Measurements from ENCODE around the gene ALG2. TPM values are rescaled to one million over a fixed set of nuclear protein-coding genes. Genes with fewer than 3 reads are reported as not detected.

Gene ALG2
- total and polyA plus RNA-seq, 2 of the 4 experiments (the other 2 are of a cell fraction): 36.4 to 38.4 TPM

GRCh38 chr9:99259231-99259918 is 37.6 kb upstream of the ALG2 start:
- ATAC-seq (ENCODE audit: low read depth) (peak; percentile 68), DNase-seq (no peak)
- WGBS, 2 experiments (ENCODE audit: extremely low coverage in 2 of 2, insufficient read length in 1 of 2): 10% methylated on average over 22 of the region's 27 CpGs; no CpG with 5 or more reads in 1 of the 2 experiments
- peak overlapping the region; percentile 8; the same call in 1 of the 2 replicates for H3K9ac ChIP-seq (ENCODE audit: low read depth, low read length)
- dilution Hi-C loops (cut with HindIII; ENCODE audit: low sequenced_read_pairs, unreplicated experiment): no loop called here
- H3K23ac ChIP-seq (ENCODE audit: low read depth, low read length): peak overlapping the region; percentile 13; the same call in 1 of the 2 replicates
- H2BK20ac ChIP-seq (ENCODE audit: low read depth, low read length): no peak overlapping the region
- H3K9me3 ChIP-seq (ENCODE audit: control insufficient read depth, insufficient read depth, low read length): no peaks in the 10 kb centered on the region
- no peak overlapping the region for H4K91ac ChIP-seq (ENCODE audit: insufficient read depth, low read depth, low read length)
- peak overlapping the region; percentile 29; the same call in 1 of the 2 replicates for H3K14ac ChIP-seq (replicated peaks; ENCODE audit: low read depth, low read length)
- POLR2A ChIA-PET (ENCODE audit: unreplicated experiment): no interaction called here
- H4K5ac ChIP-seq (ENCODE audit: low read depth, low read length): no peak overlapping the region; the same call in 1 of the 2 replicates
- no peak overlapping the region for H3K18ac ChIP-seq (ENCODE audit: low read depth, low read length)
- no peak overlapping the region; the same call in 2 of the 3 replicates for H2BK15ac ChIP-seq (ENCODE audit: low read depth, low read length)
- in situ Hi-C loops (cut with MboI; ENCODE audit: low sequenced_read_pairs): loop anchor here (25.0 kb wide), 3 partner anchors 553 to 953 kb away; partner anchors contain the start of gene NR4A3
- peaks cover 3% of the 10 kb centered on the region for H3K4me1 ChIP-seq (ENCODE audit: control insufficient read depth, insufficient read depth, low read length)
- CTCF ChIA-PET: interaction anchor here (0.5 to 1.5 kb wide), 2 partner anchors 14 to 68 kb away, joined by 3 to 4 read pairs; no protein-coding TSS in a partner anchor
- no peak overlapping the region for H2AK5ac ChIP-seq (ENCODE audit: low read depth, low read length)
- peak overlapping the region; percentile 25 to 43; a peak in 3 of 4 replicates for H4K8ac ChIP-seq (ENCODE audit: low read depth in 2 of 2, low read length in 2 of 2)
- peak overlapping the region; percentile 60 for H3K4me2 ChIP-seq (ENCODE audit: low read depth, low read length)
- H4K20me1 ChIP-seq (ENCODE audit: insufficient read depth, low read length): no peaks in the 10 kb centered on the region
- no peak overlapping the region for H2BK5ac ChIP-seq (ENCODE audit: low read depth, low read length, poor library complexity, severe bottlenecking)
- peak overlapping the region; percentile 26; the same call in 1 of the 2 replicates for H2BK120ac ChIP-seq (ENCODE audit: low read depth, low read length)
- H2AK9ac ChIP-seq (replicated peaks; ENCODE audit: low read depth, low read length, poor library complexity): peak overlapping the region; percentile 6
- no peaks in the 10 kb centered on the region; the same call in 1 of the 2 replicates for H3K9me1 ChIP-seq (ENCODE audit: insufficient read depth, low read length)
- 0 out of 2 replicates have a peak, but pooled peaks cover 2% of the 10 kb centered on the region for H3K27me3 ChIP-seq (ENCODE audit: control insufficient read depth, insufficient read depth, low read length)
- intact Hi-C loops (cut with micrococcal nuclease): no loop called here
- no peaks in the 10 kb centered on the region for H3K79me1 ChIP-seq (ENCODE audit: low read depth in 1 of 2, low read length in 2 of 2)
- TF ChIP-seq CHD1 (IDR thresholded peaks at IDR 0.05; ENCODE audit: low read depth, low read length) (no peak), USF2 (IDR thresholded peaks at IDR 0.05; ENCODE audit: low read depth, low read length) (peak; percentile 62)
- BruUV-seq (replicated peaks): no TSS peak
- H3K27ac ChIP-seq (ENCODE audit: insufficient read depth, low read length): no peak overlapping the region
- H3K56ac ChIP-seq (ENCODE audit: extremely low read depth, insufficient read depth, low read length): no peak overlapping the region
- H2AFZ ChIP-seq (replicated peaks; ENCODE audit: low read length, poor library complexity): peak overlapping the region; percentile 83
- H3K4ac ChIP-seq (ENCODE audit: low read depth, low read length): no peak overlapping the region
- H3K4me3 ChIP-seq (ENCODE audit: insufficient read depth, low read depth, low read length): no peak overlapping the region
- H3K36me3 ChIP-seq (ENCODE audit: control insufficient read depth, insufficient read depth, low read length): no peaks in the 10 kb centered on the region
